Dermis microvascular lymphatic vessel endothelial cell (primary cell): Measurements from ENCODE around the gene WNT7A. TPM values are rescaled to one million over a fixed set of nuclear protein-coding genes. Genes with fewer than 3 reads are reported as not detected.

ENCODE experiments used
- DNase-seq, 2 donors: peaks; one replicate each; pipeline versions ENCODE4 v3.0.0 to v3.0.0-alpha.2; 2010; ENCODE audit warnings: low read depth in 2 of 2
- total RNA-seq: library from RNA; depleted of rRNA; stranded (reverse); fragments of >200 nt; gene quantifications from 2 replicates; pipeline ENCODE4 v1.2.1, GENCODE V29; 2014

The WNT7A gene
- total RNA-seq, 1 donor from 2014 or later: not detected

DNA sequence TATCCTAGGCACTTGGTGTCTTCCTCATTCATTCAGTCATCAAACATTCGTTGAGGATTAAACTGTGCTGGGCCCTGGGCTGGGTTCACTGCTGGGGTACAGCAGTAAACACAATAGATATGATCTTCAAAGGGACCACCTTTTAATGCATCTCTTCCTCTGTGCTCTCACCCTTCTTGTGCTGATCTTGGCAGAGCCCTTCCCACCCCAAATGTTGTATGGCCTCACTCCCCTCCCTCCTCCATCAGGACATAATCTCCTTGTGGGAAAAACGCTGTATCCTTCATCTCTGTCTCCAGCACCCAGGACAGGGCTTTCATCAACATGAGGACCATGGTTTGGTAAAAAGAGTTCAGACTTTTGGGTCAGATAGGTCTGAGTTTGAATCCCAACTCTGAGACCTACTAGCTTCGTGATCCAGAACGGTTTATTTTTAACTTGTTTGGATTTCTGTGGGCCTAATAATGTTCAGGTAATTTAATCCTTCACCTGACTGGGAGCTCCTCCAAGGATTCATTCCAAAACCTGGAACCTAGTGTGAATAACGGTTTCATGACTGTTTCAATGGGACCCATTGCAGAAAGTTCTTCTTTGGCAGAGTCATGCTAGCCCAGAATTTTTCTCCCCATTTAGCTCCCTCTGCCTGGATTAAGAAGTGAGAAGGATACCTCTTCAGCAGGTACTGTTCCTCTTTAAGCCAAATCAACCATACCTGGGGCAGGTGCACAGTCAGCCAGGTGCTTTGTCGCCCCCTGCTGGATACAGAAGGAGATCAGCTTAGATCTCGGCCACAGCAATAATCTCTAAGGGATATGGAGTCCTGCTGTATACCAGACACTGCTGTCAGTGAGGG, 5.2 kb upstream of the WNT7A start:
- DNase-seq: peak in 1 of 2 donors; percentile 44

DNA sequence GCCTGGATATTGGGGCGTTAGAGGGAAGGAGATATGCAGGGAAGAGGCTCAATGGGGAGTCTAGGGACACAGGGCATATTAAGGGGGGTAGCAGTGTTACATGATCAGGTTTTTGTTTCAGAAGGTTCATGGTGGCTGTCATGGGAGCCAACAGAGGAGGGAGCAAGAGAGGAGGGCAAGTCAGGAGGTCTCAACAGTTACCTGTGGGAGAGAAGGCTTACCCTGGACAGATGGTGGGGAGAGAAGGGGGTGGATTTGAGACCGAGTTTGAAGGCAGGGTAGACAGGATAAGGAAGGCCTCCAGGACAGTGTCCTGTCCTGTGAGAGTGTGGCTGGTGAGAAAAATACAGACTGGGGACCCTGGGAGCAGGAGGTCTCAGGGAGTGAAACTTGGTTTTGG, 3.8 kb upstream of the WNT7A start:
- no peak for DNase-seq

GRCh38 chr3:13882876-13883275, 3.0 kb upstream of the WNT7A start:
- no peak for DNase-seq

DNA sequence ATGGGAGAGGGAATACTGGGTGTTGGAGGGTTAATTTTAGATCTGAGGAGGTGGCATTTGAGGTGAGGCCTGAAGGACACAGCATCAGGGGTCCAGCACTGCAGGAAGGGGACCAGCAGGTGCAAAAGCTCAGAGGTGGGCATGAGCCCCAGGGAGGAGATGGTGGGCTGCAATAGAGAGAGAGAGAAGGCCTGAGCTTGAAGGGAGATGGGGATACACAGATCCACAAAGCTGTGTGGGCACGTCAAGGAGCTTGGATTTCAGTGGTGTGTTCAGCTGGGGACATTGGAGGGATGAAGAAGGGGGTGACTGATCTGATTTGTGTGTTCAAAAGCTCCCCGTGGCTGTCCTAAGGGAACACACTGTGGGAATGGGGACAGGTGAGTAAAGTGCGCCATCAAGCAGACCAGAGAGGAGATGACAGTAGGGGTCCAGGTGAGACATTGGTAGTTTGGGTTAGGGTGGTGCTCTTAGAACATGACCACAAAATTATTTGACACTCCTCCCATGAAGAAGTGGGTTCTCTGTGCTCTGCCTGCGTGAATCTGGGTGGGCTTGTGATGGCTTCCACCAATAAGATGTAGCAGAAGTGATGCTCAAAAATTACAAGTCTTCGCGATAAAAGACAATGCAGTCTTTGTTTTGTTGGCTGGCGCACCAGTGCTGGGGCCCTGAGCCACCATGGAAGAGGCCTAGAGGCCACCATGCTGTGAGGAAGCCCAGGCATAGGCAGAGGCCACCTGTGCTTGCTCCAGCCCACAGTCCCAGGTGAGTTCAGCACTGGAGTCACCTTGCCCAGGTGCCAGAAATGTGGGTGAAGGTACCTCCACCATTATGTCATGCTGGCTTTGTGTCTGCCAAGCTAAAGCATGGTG, 1.9 kb upstream of the WNT7A start:
- no peak for DNase-seq

- no peak for DNase-seq
These were observed 913 bp upstream of the WNT7A start for GRCh38 chr3:13880811-13881156.

- no peak for DNase-seq
These were observed 547 bp downstream of the WNT7A start for GRCh38 chr3:13879102-13879945.

GRCh38 chr3:13878281-13879101, 1.4 kb downstream of the WNT7A start:
- no peak for DNase-seq

DNA sequence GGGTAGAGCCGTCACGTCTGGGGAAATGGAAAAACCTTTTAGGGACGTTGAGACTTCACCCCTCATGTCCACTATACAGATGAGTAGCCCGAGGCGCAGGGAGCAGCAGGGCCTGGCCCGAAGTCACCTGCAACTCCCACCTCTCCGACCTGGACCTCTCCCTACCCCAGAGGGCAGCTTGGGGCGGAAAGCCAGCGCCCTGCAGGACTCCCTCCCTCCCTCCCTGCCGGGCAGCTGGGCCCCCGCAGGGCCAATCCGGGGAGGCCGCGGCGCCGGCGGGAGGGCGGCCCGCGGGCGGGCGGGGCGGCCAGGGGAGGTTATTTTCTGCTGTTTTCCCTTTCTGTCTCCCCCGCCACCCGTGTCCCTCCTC, 2.0 kb downstream of the WNT7A start:
- no peak for DNase-seq

- no peak for DNase-seq
These were observed 3.3 kb downstream of the WNT7A start for GRCh38 chr3:13876451-13877100.

- no peak for DNase-seq
These were observed 5.0 kb downstream of the WNT7A start for GRCh38 chr3:13874891-13875290.

- no peak for DNase-seq
These were observed 6.1 kb downstream of the WNT7A start for GRCh38 chr3:13873818-13874217.

- DNase-seq: no peak
These were observed 7.4 kb downstream of the WNT7A start for GRCh38 chr3:13872451-13872850.

DNA sequence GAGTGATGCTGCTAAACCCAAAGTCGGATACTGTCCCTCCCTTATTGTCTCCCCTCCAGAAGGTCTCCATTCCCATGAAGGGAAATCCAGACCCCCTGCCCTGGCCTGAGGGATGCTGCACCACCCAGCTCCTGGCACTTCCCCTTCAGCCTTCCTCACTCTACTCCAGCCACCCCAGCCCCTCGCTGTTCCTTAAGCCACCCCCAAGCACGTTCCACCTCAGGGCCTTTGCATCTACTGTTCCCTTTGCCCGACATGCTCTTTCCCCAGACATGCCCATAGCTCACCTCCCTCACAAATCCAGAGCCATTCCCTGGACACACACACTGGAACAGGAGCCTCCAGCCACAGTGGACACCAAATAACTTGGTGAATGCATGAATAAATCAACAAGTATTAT, 8.1 kb downstream of the WNT7A start:
- DNase-seq: no peak

DNA sequence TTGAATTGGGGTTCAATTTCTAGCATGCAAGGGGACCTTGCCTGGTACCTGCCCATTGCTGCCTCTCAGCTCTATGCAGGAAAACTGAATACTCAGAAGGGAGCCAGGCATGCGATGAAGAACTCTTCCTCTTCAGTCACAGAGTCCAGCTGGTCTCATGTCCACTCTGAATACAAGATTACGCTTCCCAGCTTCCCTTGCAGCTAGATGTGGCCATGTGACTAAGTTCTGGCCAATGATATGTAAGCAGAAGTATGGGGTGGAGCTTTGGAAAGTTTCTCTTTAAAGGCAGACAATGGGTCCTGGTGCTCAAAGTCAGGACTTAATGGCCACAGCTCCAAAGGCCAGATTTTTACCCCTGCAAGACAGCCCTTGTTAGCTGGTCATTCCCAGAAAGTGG, 9.0 kb downstream of the WNT7A start:
- DNase-seq: no peak

DNA sequence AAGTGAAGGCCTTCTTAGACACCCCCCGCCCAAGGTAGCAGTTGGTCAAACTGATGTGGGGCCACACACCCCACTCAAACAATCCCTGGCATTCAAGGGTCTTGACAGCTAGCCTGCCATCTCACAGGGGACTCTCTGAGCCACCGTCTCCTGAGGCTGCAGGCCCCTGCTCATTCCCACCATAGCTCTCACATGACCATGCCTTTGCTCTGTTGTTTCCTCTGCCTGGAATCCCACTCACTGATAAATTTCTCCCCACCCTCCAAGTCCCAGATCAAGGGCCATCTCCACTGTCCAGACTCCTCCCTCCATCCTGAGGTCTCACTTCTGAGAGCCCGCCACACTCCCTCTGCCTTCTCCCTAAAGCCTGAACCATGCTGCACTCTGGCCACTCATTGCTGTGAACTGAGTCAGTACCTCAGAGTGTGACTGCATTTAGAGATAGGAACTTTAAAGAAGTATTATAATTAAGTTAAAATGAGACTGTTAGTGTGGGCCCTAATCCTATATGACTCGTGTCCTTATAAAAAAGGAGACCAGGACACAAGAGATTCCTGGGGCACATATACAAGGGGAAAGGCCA, 10.0 kb downstream of the WNT7A start:
- no peak for DNase-seq

DNA sequence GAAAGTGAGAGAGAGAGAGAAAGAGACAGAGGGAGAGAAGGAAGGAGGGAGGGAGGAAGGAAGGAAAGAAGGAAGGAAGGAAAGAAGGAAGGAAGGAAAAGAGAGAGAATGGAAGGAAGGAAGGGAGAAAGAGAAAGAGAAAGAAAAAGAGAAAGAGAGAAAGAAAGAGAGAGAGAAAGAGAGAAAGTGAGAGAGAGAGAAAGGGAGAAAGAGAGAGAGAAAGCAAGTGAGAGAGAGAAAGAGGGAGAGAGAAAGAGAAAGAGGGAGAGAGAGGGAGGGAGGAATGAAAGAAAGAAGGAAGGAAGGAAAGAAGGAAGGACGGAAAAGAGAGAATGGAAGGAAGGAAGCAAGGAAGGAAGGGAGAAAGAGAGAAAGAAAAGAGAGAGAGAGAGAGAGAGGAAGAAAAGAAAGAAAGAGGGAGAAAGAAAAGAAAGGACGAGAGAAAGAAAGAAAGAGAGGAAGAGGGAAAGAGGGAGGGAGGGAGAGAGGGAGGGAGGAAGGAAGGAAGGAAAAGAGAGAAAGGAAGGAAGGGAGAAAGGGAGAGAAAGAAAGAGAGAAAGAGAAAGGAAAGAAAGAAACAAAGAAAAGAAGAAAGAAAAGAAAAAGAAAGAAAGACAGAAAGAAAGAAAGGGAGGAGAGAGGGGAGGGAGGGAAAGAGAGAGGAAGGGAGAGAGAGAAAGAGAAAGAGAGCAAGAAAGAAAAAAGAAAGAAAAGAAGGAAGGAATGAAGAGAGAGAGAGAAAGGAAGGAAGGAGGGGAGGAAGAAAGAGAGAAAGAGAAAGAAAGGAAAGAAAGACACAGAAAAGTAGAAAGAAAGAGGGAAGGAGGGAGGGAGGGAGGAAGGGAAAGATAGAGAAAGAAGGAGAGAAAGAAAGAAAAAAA, 10.8 kb downstream of the WNT7A start:
- no peak for DNase-seq

DNA sequence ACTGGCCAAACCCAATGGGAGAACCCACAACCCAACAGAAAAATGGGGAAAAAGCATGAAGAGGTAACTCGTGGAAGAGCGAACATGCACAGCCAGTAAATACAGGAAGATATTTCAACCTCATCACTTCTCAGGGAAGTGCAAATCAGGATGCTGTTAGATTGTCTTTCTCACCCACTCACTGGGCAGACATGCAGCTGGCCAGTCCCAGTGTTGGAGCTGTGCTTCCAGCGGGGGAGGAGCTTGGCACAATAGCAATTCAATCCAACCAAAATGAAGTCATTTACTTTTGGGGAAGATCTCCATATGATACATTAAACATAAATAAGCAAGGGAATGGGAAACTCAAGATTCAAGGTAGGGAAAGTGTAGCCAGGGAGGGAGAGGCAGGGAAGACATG, 12.1 kb downstream of the WNT7A start:
- DNase-seq: no peak

- DNase-seq: no peak
These were observed 13.6 kb downstream of the WNT7A start for GRCh38 chr3:13866041-13866965.
